GM19438 (cell line): ENCODE measurements around the gene GPS2.

Experiments
- ATAC-seq: cut with Tn5 transposase; IDR thresholded peaks from one replicate; pipeline ENCODE4 v1.9.1; 2021; ENCODE audit warnings: low read depth; ENCODE audit not compliant: unreplicated experiment

GPS2 gene

GRCh38 chr17:7314719-7315569 is at the start of gene GPS2:
Gene GPS2 (minus strand): TSS chr17:7315360. CDS start chr17:7315052, 308 bp downstream.
- peak; percentile 70 for ATAC-seq

GRCh38 chr17:7363311-7363710 is 48.2 kb upstream of the GPS2 start:
- ATAC-seq: no peak

DNA sequence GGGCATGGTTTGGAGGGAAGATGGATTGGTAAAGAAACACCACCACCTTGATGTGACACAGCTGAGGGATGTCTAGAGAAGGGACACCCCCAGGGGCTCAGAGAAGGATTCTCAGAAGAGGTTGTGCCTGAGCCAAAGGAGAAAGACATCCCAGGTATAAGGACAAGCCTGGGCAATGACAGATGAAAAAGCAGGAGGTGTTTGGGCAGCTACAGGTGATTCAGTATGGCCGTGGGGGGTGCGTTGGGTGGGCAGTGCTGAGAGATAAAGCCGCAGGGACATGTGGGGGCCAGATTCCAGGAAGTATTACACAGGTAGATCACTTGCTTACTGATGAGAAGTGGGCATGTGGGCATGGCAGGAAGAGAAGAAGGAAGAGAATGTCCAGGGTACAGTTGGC is 46.7 kb upstream of the GPS2 start:
- no peak for ATAC-seq

DNA sequence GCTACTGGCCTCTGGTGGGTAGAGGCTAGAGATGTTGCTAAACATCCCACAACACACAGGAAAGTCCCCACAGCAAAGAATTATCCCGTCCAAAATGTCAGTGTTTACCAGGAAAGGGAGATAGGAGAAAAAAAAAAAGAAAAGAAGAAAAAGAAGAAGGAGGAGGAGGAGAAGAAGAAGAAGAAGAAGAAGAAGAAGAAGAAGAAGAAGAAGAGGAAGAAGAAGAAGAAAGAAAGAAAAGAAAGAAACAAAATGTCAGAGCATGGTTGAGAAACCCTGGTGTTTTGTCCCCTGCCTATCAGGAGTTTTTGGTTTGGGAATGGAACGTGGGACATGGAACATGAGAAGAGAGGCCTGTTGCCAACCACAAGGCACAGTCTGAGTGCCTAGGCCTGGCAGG is 42.2 kb upstream of the GPS2 start:
- no peak for ATAC-seq

GRCh38 chr17:7356756-7357155 is 41.6 kb upstream of the GPS2 start:
- ATAC-seq: no peak

DNA sequence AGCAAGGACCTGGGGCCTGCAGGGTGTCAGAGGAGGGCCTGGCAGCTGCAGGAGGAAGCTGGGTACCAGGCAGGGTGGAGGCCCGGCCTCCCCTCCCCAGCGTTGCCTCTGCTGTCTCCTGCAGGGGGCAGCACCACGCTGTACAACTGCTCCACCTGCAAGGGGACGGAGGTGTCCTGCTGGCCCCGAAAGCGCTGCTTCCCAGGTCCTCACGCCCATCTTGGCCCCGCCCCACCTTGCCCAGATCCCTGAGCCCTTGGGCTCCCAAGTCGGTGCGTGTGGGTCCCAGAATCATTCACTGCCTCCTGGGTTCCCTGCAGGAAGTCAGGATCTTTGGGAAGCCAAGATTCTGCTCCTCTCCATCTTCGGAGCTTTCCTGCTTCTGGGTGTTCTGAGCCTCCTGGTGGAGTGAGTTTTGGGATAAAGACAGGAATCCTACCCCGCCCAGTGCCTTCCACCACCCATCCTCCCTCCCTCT is 41.0 kb upstream of the GPS2 start:
- no peak for ATAC-seq

- ATAC-seq: no peak
These were observed 40.4 kb upstream of the GPS2 start for GRCh38 chr17:7355573-7355972.

DNA sequence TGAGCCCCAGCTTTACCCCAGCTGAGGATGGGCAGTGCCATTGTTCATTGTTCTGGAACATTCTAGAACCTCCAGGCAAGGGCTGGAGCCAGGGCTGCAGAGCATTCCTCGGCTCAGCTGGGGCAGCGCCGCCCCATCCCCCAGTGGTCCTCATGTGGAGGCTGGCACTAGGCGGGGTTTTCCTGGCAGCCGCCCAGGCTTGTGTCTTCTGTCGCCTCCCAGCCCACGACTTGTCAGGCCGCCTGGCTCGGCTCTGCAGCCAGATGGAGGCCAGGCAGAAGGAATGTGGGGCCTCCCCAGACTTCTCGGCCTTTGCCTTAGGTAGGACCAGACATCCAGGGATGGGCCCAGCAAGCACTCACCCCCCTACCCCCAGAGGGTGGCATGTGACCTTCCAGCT is 39.9 kb upstream of the GPS2 start, which contains the start of gene TMEM95:
TSS of gene TMEM95 (plus strand) at position 104 of the 400 bp plus-strand sequence. CDS start at position 153, 49 bp downstream.
- no peak for ATAC-seq

- ATAC-seq: no peak
These were observed 39.2 kb upstream of the GPS2 start for GRCh38 chr17:7354262-7354843.

- no peak for ATAC-seq
These were observed 37.9 kb upstream of the GPS2 start for GRCh38 chr17:7352910-7353635.

GRCh38 chr17:7352503-7352889 is 37.3 kb upstream of the GPS2 start:
- ATAC-seq: no peak

GRCh38 chr17:7351665-7352502 is 36.7 kb upstream of the GPS2 start, which contains the start of gene KCTD11:
Gene KCTD11 (plus strand): TSS chr17:7352162.
- ATAC-seq: peak; percentile 65

DNA sequence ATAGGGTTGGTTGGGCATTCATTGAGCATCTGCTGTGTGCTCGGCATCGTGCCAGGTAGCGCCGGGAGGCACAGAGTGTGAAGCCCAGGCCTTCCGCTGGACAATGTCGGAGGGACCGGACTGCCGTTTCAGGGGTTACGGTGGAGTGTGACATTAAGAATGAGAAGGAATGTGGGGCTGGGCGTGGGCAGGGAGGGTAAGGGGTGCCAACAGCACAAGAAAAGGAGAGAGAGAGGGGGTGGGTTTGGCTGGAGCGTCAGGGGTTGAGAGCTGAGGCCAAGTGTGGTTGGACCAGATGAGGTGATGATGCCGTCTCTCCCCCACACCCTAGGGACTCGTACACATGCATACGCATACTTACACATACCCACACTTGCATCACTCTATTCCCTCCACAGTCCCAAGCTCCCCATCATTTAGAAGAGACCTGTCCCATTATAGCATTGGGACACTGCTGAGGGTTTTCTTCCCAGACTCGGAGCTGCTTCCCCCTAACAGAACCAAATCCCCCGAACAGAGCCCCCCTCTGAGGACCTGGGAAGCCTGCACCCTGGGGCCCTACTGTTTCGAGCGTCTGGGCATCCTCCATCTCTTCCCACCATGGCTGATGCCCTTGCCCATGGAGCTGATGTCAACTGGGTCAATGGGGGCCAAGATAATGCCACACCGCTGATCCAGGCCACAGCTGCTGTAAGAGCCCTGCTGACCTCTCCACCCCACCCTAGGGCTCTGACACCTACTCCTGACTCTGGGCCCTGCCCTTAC is 33.5 kb upstream of the GPS2 start:
- no peak for ATAC-seq

- ATAC-seq: no peak
These were observed 32.7 kb upstream of the GPS2 start for GRCh38 chr17:7347630-7348477.

DNA sequence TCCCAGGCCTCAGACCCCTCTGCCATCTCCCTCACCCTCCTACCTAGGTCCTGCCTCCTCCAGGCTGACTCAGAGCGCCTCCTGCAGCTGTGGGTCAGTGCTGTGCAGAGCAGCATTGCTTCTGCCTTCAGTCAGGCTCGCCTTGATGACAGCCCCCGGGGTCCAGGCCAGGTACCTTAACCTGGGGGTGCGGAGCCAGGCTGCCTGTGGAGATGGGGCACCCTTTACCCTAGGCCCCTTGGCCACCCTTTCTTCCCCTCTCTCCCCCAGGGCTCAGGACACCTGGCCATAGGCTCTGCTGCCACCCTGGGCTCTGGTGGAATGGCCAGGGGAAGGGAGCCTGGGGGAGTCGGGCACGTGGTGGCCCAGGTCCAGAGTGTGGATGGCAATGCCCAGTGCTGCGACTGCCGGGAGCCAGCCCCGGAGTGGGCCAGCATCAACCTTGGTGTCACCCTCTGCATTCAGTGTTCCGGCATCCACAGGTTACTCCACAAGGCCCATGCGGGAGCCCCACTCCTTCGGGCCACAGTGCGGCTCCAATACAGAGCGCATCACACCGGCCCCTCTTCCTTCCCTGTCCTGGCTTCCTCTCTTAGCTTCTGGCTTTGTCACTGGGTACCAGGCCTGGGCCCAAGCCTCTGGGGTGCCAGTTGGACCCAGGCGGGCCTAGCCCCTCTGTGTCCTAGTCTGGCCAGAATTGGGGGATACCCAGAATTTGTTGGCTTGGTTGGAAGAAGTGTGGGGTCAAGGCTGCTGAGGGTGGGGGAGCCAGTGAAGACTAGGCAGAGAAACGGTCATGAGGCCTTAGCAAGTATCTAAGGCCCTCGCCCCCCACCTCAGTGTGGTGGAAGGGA is 31.8 kb upstream of the GPS2 start:
- no peak for ATAC-seq

GRCh38 chr17:7343250-7343649 is 28.1 kb upstream of the GPS2 start:
- ATAC-seq: no peak

GRCh38 chr17:7341842-7342241 is 26.7 kb upstream of the GPS2 start:
- ATAC-seq: no peak

DNA sequence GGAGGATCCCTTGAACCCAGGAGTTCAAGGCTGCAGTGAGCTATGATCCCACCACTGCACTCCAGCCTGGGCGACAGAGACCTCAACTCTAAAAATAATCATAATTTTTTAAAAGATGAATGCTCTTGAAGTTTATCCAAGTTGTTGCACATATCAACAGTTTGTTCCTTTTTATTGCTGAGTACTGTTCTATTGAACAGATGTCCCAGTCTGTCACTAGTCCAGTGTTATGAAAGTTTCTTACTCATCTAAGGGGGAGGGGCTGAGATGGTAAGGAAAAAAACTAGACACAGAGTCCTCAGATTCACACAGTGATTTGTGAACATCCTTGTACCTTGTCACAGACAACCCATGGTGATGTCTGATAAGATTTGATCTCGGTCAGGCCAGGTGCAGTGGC is 25.0 kb upstream of the GPS2 start:
- no peak for ATAC-seq
